ENCODE results near the gene PDGFC. TPM values are rescaled to one million over a fixed set of nuclear protein-coding genes. Genes with fewer than 3 reads are reported as not detected.

Gene PDGFC
- total and polyA plus RNA-seq, 2 of the 8 experiments (the other 6 are each of a cell fraction or from before 2014, with no cell fraction given): 0.65 to 2.7 TPM

- TF ChIP-seq EZH2 (IDR thresholded peaks at IDR 0.05; ENCODE audit: low read depth, low read length, severe bottlenecking) (no peak), ASH2L (IDR thresholded peaks at IDR 0.05; ENCODE audit: low read length) (no peak)
These were observed 17.6 kb downstream of the PDGFC start (continued) for GRCh38 chr4:156953951-156954350.
